HuH-7 (cell line): ENCODE data around the gene DPH3.
A peak's percentile ranks its signal among the peaks of the same experiment; 100 is the strongest.
"Not testable (repeated sequence)": the region's sequence is repeated elsewhere in the genome, so short reads cannot be mapped to it uniquely, and the experiment has no call there.

Experiments used
- DNase-seq: peaks from one replicate; pipeline ENCODE4 v3.0.0; 2011; ENCODE audit warnings: low spot score

The DPH3 gene

DNA sequence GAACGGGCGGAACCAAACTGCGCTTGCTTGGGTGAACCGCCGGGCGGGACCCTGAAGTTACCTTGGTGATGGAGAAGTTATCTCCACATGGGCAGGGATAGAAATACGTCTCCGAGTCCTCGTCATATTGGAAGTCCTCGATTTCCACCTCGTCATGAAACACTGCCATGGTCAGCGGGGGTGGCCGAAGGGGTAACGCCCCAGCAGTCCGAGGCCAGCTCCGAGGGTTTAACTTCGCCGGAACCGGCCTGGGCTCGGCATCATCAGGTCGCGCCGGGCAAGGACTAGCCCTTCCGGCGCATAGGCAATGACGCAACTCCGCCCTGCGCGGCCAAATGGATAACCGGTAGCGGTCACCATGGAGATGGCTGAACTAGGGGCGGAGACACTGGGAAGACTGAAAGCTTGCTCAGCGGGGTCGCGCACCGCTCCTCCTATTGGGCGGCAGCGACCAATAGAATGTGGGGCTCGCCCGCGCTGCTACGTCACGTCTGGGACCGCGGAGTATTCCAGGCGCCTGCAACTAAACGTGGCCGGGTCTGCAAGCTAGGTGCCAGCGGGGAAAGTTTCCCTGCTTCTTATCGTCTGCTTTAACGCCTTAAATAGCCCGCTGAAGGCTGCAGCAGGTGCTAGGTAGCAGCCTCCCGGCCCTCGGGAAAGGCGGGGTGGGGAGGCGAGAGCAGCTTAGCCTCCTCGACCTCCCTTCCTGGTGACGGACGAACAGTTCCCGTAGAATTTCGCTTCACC is at the start of gene DPH3, which contains the start of gene OXNAD1:
Gene DPH3, minus strand, starts transcription at position 236 of the 747 bp plus-strand sequence. Its CDS starts 67 bp downstream, at position 169.
Gene OXNAD1, plus strand, starts transcription at position 505 of the 747 bp plus-strand sequence. CDS start 5,741 bp downstream, outside the sequence.
- DNase-seq, result peak; percentile 96

- no peak for DNase-seq
These were observed 49.3 kb upstream of the DPH3 start for GRCh38 chr3:16313886-16314645.

GRCh38 chr3:16311960-16312451 is 47.3 kb upstream of the DPH3 start:
- DNase-seq, result peak; percentile 81

DNA sequence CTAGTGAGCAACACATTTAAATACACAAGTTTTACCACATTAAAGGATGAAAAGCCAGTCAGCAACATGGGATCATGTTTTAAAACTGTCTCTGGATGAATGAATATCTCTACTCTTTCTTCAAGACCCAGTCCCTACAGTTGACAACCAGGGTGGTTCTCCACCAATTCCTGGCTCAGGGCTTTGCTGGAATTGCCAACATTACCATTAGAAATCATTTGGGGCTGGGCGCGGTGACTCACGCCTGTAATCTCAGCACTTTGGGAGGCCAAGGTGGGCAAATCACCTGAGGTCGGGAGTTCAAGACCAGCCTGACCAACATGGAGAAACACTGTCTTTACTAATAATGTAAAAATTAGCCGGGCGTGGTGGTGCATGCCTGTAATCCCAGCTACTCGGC is 45.7 kb upstream of the DPH3 start:
- not testable (repeated sequence) for DNase-seq

DNA sequence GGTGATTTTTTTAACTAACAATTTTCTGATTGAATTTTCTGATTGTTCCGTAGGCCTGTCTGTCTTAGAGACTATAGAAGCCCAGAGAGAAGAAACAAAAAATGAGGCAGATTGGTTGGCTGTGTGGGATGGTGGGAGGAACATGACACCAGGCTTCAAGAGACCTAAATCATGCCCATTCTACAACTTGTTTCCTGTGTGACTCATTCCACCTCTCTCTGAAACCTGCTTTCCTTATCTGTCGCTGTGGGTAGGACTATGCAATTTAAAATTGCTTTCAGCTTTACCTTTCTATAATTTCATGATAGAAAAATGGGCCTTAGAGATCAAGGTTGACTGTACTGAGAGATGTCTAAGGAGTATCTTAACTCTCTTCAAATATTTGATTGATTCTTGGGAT is 44.8 kb upstream of the DPH3 start:
- no peak for DNase-seq

GRCh38 chr3:16308727-16309126 is 44.0 kb upstream of the DPH3 start:
- no peak for DNase-seq

GRCh38 chr3:16307832-16308531 is 43.2 kb upstream of the DPH3 start:
- no peak for DNase-seq

DNA sequence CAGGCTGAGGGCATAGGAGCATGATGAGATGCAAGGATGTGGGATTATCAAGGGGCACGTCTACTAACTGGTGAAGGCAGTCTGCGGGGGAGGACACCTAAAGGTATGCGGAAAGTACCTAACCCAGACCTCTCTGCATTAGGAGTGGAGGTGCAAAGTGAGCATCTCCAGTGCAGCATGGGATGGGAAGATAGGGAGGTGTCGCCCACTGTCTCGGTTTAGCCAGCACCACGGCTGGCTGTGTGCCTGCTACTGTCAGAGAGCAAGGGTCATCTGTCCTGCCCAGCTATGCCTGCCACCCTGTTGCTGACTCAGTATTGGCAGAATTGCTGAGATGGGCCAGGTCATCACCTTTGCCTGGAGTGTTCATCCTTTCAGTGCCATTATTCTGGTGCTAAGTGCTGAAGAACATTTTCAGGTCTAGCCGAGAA is 40.4 kb upstream of the DPH3 start:
- no peak for DNase-seq

GRCh38 chr3:16304061-16305010 is 39.6 kb upstream of the DPH3 start:
- no peak for DNase-seq

DNA sequence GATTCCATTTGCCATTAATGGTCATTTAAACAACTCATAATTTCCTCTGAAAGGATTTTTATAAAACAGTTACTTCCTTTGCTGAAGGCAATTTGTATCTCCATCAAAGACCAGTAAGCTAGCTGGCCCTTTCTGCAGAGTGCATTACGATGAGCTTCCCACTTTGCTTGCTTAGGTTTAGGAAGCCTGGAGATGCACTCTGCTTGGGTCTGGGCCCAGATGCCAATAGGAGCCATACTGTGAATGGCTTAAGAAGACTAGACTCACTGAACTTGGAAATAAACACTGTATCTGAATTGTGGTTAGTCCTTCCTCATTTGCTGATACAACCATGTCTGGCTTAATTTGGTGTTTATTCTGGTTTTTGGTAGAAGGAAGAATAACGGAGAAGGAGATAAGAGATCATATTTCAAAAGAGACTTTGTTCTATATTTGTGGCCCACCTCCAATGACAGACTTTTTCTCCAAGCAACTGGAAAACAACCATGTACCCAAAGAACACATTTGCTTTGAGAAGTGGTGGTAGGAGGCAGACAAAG is 38.4 kb upstream of the DPH3 start:
- DNase-seq, result no peak

DNA sequence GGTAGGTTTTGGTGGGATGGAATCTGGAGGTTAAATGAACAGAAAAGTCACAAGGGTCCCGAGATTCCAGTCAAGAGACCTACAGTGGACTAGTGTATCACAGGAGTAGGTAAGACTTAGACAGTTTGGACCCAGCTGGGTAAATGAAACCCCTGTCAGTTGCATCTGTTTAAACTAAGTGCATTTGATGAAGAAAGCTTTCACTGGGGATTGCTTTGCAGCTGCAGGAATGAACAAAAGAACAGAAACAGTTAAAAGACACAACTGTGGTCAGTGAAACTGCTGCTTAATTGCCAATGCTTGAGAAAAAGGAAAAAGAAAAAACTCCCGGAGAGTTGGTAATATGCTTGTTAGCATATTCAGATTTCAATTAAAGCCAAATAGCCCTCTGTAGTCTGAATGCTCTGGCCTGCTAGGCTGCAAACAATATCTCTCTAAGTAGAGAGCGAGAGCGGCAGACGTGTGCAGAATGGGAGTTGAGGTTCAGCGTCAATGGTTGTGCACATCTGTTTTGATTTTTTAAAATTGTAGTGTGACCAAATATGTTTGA is 37.4 kb upstream of the DPH3 start:
- DNase-seq, result no peak

DNA sequence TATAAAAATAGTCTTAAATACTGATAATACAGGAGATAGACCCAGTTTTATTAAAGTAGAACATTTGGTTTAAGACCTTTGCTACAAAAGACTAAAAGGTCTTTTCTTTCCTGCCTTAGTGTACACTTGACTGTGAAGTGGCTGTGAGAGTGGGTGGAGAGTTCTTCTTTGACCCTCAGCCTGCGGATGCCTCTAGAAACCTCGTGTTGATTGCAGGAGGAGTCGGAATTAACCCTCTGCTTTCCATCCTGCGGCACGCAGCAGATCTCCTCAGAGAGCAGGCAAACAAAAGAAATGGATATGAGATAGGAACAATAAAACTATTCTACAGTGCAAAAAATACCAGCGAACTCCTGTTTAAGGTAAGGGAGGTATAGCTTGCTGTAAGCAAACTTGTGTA is 36.8 kb upstream of the DPH3 start:
- DNase-seq, result no peak

- DNase-seq, result no peak
These were observed 36.2 kb upstream of the DPH3 start for GRCh38 chr3:16300881-16301359.

- no peak for DNase-seq
These were observed 35.6 kb upstream of the DPH3 start for GRCh38 chr3:16300307-16300706.

GRCh38 chr3:16299746-16300145 is 35.0 kb upstream of the DPH3 start:
- no peak for DNase-seq

GRCh38 chr3:16298891-16299290 is 34.1 kb upstream of the DPH3 start:
- no peak for DNase-seq

- DNase-seq, result no peak
These were observed 33.5 kb upstream of the DPH3 start for GRCh38 chr3:16297997-16298885.

DNA sequence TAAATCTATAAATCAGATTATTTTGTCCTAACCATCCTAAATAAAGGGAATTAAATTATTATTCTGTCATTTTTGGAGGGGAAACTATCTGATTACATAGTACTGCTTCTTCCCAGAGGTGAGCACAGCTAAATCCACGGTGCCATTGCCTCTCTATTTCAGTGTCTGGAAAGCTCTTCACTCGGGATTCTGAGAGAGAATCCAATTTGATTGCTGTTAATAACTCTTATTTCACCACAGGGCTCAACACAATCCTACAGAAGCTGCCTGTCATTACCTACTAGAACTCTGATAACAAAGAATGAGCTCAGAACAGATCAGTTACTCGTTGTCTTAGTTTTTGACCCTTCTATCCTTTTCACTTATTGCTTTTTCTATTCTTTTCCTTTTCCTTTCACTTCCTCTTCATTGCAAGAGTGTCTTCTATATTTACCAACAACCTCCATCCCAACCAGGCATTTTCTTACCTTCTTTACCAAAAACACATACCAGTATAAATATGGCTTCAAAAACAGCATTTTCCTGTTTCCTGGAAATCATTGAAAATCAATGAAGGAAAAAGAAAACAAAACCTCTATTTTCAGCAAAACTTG is 30.7 kb upstream of the DPH3 start:
- no peak for DNase-seq

GRCh38 chr3:16294844-16295243 is 30.1 kb upstream of the DPH3 start:
- no peak for DNase-seq
